ENCODE results near the gene BTC.
"Not testable (repeated sequence)": the region's sequence is repeated elsewhere in the genome, so short reads cannot be mapped to it uniquely, and the experiment has no call there.

The BTC gene

DNA sequence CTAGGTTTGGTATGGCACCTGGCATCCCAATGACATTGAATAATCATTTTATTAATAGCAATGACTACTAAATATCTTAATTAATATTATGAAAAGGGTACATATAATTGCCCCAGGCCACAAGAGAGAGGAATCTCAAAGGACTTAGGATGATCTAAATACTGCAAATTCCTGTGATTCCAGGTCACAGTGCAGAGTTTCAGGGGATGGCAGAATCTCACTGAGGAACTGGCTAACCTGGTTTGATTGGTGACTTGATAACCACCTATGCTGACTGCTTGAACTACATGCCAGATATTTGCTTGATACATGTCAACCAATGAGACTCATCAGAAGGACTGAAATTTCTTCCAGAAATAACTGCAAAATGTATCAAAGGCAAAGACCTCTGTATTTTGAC lies 37.2 kb downstream of the BTC start:
- DNase-seq, result no peak

DNA sequence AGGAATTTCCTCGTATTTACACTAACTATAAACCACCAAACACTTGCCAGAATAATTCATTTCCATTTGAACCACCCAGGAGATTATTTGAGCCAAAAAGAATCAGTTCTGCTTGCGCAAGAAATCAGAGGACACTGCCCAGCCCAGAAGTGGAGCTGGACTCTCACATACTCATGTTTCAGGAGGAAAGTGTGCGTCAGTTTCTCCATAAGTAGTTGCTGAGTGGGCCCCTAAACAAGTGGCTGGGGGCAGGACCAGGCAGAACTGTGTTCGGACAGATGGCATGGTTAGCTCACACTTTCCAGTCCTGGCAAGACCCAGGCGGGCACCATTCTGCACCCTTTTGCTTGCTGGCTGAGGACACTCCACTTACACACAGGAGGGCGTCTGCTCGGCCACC lies 38.8 kb downstream of the BTC start:
- no peak for DNase-seq

DNA sequence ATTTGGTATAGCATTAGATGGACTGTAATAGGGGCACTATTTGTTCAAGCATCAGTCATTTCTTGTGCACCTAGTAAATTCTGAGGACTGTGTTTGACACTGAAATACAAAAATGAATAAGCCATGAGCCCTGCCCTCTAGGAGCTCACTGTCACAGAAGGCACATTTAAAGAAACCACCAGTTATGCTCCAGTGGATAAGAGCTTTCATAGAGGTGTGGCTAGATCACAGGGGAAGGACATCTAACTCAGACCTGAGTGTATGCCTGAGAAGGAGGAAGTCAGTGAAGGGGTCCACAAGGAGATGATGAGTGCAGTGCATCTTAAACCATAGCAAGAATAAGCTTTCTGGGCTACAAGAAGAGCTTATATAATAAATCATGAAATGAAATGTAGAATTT lies 40.1 kb downstream of the BTC start:
- no peak for DNase-seq

DNA sequence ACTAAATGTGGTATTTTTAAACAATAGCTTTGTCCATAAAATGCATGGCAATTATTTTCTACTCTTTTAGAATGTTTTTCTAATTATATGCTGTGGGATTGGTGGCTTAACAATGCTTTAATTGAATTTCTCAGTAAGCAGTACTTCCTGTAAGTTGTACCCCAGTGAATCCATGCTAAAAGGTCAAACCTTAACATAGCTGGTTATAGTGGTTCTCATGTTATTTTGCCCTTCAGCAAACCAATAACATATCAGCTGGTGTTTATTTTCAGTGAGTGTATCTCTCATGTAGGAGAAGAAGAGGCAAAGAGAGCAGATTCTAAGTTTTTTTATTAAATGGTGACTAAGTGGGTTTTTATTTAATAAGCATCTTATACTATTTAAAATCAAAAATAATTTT lies 41.5 kb downstream of the BTC start:
- no peak for DNase-seq

DNA sequence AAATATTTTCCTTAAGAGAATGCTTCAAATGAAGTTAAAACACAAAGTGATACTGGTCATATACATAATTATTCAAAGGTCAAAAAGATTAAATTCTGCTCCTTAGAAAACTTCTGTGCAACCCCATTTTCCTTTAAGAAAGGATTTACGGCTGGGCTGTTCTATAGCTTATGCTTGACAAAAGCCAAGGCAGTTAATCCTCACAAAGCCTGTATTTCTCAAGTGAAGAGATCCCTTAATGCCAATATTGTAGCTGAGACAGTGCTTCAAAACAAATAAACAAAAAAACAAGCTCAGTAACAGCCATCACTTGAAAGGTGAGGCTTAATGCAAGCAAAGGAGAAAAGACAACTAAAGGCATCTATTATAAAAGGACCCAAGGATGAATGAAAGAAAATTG lies 42.5 kb downstream of the BTC start:
- no peak for DNase-seq

DNA sequence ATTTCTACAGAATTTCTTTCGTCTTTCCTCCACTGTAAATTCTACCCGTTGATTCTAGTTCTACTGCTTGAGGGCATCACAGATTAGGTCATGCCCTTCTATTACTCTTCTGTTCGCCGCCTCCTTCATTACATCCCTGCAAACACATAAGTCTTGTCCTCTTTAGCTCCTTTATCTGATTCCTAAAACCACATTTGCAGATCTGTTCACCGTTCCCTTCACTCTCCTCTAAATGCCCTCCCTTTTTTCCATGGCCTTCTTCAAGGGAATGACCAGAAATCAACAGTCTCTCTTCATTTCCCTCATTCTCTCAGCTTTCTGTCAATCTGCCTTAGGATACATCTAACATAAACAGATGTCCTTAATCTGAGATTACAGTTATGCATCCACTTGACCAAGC lies 43.1 kb downstream of the BTC start:
- DNase-seq, result no peak

DNA sequence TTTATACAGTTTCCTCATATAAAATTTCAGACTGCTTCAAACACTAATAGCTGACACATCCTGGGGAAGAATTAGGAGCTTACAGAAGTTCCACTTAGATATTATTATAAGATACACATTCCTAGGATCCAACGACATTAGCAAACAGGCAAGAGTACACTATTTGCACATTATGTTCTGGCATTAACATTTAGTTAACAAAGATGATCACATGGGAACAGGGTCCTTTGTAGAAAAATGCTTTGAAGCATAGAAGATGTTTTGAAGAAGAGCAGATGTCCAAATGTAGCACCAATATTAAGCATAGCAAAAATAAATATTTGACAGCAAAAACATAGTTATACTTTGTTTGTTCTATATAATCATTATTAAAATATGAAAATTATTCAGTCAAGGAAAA lies 52.1 kb downstream of the BTC start:
- DNase-seq, result no peak

DNA sequence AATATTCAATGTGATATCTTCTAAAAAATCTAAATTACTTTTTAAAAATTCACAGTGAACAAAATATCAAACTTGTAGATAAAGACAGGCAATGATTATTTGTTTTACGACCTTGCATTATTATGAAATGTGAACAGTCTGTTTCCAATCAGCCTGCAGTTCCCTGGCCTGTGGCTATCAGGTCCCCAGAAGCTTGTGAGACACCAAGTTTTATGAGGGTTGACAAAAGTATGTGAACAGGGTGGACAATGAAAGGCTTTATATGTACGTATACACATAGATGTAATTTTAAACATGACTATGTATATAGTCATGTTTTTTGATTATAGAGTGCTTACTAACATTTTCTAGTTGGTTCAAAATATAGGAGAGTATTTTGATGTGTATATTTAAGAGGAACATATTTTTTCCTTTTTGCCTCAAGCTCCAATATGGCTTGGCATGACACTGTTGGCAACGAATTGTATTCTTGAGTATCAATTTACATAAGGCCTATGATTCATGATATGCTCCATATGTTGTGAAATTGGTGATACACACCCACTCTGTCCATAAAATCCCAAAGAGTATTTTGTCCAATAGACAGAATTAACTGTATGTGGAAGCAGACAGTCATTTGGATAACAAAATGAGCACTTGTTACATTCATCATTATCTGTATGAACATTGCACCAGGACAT lies 55.7 kb downstream of the BTC start:
- DNase-seq, result no peak

DNA sequence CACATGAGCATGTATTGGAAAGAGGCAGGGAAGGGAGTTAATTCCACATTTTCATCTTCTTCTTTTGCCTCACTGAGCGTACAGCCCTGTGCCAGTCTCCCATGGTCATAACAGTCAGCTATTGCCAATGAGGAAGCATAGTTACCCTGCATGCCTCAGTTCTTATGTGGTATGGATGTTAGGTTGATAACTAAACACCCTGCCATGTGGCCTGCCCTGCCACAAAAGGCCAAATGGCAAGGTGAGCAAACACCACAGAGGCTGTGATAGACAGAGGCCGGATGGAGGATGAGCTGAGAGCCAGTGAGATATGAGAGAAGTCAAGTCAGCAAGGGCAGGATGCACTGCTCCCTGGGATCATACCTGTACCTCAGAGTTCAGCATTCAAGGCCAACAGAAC lies 59.3 kb downstream of the BTC start:
- DNase-seq, result no peak

DNA sequence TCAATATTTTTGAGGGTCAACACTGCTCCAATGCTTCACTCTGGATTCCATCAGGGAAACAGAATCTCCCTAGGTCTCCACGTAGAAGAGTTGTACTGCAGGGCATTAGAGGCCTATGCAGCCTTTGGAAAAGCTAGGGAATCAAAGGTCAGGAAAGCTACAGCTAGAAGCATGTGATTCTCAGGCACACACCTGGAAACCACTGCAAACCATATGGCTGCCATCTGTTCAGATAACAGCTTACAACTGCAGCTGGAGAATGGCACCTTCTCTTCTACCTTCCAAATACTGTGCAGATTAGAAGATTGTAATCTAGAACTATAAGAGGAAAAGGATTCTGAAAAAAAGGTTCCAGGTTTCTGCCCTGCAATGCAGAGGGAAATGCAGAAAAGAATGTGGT lies 60.6 kb downstream of the BTC start:
- no peak for DNase-seq

DNA sequence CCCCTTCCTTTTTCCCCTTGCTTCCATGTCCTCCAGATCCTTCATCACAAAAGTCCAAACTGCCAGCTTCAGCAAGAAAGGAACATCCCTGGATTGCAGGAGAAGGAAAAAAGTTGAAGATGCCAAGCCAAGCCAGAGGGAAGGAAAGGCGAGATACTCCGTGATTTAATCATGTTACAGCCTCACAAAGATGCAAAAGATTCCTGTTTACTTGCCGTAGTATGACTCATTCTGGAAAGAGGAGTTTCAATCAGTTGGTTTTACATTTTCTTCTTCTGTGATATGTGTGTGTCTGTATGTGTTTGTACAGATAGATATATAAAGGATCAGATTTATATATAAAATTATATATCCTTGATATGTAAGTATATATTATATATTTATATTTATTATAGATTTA lies 69.3 kb downstream of the BTC start:
- DNase-seq, result no peak

DNA sequence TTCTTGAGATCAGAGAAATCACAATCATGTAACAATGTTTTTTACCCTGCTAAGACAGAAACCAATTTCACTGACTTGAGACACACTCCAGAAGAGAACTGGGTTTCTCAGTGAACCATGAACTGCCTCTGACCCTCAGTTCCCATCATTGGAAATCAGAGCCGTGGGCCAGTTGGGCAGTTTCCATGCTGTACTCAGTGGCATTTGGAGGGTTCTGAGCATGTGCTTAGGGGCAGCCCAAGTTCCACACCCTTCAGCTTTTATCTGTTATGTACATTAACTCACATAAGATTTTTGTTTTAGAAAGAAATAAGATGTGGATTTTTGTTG lies 77.9 kb downstream of the BTC start:
- DNase-seq, result no peak

DNA sequence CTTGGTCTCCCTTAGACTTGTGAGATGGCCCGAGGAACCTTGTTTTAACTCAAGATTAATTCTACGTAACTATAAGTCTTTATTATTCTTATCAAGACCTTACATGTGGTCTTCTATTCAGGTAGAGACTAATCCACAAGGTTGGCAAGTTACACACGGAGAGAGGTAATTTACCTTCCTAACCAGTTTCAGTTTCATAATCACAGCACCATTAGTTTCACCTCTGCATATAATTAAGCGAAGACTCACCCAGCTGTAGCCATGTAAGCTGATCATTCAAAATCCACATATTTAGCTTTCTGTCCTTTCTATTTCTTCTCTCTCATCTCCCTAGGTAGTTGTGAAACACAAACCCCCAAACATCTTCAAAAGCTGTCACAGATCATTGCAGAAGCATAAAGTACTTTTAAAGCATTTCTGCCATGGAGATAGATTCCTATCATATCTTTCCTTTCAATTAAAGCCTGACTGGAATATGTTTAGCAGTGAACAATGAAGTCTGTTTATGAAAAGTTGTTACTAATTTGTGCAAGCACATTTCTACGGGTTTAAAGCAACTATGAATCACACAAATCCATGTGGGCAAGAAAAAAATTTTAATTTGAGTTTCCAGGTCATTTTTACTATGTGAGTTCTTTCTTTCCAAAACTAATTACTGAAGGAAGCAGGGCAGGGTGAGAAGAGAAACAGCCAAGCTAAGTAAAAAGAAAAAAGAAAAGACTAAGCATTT lies 78.5 kb downstream of the BTC start:
- DNase-seq, result no peak

DNA sequence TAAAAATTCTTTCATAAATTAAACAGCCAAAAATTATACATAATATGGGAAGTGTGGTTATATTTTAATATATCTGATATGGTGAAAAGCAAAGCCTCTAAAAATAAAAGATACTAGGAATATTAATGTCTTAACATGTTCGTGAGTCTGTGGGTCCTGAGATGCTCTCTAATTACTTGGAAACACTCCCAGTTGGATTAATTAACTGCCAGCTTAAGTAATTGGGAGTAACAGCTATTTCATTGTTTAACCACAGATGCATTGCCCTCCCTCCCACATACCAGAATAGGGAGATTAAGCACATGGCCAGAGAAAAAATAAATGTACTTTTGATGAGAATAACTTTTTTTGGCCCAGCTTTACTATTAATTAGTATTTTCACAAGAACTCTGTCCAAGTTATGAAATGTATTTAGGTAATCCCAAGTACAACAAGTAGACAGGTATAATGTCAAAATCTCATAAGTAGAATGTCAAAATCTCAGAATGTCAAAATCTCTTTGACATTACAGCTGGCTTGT lies 79.7 kb downstream of the BTC start:
- DNase-seq, result no peak

DNA sequence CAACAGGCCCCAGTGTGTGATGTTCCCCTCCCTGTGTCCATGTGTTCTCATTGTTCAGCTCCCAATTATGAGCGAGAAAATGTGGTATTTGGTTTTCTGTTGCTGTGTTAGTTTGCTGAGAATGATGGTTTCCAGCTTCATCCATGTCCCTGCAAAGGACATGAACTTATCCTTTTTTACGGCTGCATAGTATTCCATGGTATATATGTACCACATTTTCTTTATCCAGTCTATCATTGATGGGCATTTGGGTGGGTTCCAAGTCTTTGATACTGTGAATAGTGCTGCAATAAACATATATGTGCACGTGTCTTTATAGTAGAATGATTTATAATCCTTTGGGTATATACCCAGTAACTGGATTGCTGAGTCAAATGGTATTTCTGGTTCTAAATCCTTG lies 86.2 kb downstream of the BTC start:
- not testable (repeated sequence) for DNase-seq

Data from NCI-H345 (cell line).